HG03064 (cell line): Measurements from ENCODE around the gene CTAGE1.
"Not testable (repeated sequence)": the region's sequence is repeated elsewhere in the genome, so short reads cannot be mapped to it uniquely, and the experiment has no call there.

Experiments used
- ATAC-seq: cut with Tn5 transposase; IDR thresholded peaks from one replicate; pipeline ENCODE4 v1.9.1; 2021; ENCODE audit warnings: low read depth; ENCODE audit not compliant: unreplicated experiment

CTAGE1 gene, protein sequence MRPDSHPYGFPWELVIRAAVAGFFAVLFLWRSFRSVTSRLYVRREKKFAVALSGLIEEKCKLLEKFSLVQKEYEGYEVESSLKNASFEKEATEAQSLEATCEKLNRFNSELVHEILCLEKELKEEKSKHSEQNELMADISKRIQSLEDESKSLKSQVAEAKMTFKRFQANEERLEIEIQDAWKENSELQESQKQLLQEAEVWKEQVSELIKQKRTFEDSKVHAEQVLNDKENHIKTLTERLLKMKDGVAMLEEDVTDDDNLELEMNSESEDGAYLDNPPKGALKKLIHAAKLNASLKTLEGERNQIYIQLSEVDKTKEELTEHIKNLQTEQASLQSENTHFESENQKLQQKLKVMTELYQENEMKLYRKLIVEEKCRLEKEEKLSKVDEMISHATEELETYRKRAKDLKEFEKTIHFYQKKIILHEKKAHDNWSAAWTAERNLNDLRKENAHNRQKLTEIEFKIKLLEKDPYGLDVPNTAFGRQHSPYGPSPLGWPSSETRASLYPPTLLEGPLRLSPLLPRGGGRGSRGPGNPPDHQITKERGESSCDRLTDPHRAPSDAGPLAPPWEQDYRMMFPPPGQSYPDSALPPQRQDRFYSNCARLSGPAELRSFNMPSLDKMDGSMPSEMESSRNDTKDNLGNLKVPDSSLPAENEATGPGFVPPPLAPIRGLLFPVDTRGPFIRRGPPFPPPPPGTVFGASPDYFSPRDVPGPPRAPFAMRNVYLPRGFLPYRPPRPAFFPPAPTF

DNA sequence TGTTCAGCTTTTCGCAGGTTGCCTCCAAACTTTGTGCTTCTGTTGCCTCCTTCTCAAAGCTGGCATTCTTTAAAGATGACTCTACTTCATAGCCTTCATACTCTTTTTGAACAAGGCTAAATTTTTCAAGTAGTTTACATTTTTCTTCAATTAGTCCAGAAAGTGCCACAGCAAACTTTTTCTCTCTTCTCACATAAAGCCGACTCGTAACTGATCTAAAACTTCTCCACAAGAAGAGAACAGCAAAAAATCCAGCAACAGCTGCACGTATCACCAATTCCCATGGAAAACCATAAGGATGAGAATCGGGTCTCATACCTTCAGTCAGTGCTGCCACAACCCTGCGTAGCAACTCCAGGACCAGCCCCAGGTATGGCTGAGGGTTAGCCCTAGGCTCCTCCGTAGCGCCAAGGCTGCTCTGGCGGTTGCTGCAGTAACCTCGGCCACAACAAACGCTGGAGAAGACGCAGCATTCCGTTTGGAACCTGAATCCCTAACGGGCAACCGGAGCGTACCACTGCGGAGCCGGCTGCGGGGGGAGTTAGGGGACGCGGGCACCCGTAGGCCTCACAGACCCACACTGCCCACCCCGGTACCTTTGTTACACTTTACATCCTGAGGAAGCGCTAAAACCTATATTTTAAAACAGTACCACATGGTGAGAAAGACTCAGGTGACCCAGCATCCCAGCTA, at the start of gene CTAGE1:
CTAGE1 (minus strand) TSS at position 420 of the 693 bp plus-strand sequence; CDS start at position 316, 104 bp downstream.
- ATAC-seq: no peak

DNA sequence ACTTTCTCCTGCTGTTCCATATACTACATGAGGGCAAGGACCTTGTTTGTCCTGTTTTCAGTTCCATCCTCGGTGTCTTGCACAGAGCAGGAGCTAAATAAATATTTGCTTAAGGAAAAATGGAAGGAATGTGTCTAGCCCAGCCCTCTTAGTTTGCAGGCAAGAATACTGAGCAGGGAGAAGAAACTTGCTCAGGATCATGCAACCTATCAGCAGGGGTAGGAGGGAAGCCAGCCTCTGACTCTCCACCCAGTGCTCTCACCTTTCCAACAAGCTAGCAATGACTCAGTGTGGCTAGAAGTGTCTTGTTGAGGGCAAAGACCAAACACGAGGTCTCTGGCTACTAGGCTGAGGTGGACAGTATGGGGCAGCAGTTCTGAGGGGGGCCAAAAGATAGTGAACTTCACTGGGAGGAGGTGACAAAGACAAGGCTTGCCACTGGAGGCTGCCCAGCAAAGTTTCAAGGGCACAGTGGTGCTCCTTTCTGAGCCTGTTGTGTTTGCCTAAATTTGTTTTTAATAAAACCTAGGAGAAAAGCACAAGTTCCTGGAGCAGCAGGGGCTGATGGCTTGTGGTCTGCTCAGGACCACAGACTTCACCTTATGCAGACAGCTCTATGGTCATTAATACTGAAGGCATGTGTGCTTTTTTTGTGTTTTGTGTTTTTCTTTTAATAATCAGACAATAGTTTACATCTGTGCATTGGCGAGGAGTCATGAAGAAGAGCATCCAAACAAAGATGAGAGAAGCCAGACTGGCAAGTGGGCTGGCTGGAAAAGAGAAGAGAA, 49.1 kb upstream of the CTAGE1 start:
- ATAC-seq: no peak

- ATAC-seq: no peak
These were observed 48.2 kb upstream of the CTAGE1 start for GRCh38 chr18:22465859-22466457.

GRCh38 chr18:22463076-22463475, 45.4 kb upstream of the CTAGE1 start:
- ATAC-seq: no peak

- ATAC-seq: no peak
These were observed 41.8 kb upstream of the CTAGE1 start for GRCh38 chr18:22459491-22459890.

- ATAC-seq: no peak
These were observed 39.8 kb upstream of the CTAGE1 start for GRCh38 chr18:22457524-22457923.

GRCh38 chr18:22456547-22456946, 38.8 kb upstream of the CTAGE1 start:
- ATAC-seq: no peak

GRCh38 chr18:22456116-22456480, 38.4 kb upstream of the CTAGE1 start:
- ATAC-seq: no peak

DNA sequence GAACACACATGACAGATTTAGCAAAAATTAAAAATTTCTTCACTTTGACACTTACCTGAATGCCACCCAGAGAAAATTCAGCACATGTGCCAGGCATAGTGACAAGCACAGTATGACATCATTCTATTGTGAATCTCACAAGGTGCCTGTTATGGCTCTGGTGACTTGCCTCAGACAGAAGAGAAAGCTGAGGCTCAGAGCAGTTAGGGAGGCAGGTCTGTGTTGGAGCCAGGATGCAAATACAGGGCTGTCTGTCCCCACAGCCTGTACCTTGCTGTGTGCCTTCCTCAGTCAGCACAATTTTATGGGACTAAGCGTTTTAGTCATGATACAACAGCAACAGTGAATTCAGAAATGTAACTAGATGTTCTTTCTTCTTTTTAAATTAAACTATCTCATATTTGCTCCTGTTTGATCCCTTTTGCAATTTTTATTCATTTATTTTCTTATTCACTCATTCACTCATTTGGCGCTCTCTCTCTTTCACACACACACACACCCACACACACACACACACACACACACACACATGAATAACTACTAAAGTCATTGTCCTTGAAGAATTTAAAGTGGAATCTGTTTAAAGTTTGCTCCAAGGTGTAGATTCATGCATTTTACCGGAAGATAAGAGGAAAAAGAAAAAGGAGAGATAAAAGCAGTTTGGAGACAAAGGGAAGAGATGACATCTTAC, 37.9 kb upstream of the CTAGE1 start:
- no peak for ATAC-seq

- no peak for ATAC-seq
These were observed 35.6 kb upstream of the CTAGE1 start for GRCh38 chr18:22453315-22453714.

- no peak for ATAC-seq
These were observed 34.5 kb upstream of the CTAGE1 start for GRCh38 chr18:22452226-22452668.

GRCh38 chr18:22451796-22452195, 34.1 kb upstream of the CTAGE1 start:
- ATAC-seq: no peak

GRCh38 chr18:22450766-22451165, 33.1 kb upstream of the CTAGE1 start:
- ATAC-seq: not testable (repeated sequence)

DNA sequence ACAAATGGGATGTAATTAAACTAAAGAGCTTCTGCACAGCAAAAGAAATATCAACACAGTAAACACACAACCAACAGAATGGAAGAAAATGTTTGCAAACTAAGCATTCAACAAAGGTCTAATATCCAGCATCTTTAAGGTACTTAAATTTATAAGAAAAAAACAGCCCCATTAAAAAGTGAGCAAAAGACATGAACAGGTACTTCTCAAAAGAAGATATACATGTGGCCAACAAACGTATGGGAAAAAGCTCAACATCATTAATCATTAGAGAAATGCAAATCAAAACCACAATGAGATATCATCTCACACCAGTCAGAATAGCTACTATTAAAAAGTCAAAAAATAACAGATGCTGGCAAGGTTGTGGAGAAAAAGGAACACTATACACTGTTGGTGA, 32.6 kb upstream of the CTAGE1 start:
- not testable (repeated sequence) for ATAC-seq

- ATAC-seq: not testable (repeated sequence)
These were observed 32.0 kb upstream of the CTAGE1 start for GRCh38 chr18:22449753-22450152.

DNA sequence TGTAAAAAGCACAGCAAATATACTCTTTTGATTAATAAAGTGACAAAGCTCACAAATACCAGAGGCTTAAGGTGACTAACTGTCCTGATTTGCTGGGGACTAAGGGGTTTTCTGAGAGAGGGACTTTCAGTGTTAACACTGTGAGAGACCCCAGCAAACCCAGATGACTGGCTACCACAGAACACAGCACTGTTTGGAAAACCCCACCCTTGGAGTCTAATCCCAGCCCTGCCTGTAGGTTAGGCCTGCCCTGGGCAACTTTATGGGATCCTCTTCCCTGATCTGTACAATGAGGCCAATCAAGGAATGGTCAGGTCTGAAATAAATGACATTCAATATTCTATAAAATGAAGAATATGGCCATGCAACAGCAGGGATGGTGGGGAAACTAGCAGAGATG, 30.5 kb upstream of the CTAGE1 start:
- no peak for ATAC-seq

GRCh38 chr18:22447792-22448191, 30.1 kb upstream of the CTAGE1 start:
- ATAC-seq: no peak

DNA sequence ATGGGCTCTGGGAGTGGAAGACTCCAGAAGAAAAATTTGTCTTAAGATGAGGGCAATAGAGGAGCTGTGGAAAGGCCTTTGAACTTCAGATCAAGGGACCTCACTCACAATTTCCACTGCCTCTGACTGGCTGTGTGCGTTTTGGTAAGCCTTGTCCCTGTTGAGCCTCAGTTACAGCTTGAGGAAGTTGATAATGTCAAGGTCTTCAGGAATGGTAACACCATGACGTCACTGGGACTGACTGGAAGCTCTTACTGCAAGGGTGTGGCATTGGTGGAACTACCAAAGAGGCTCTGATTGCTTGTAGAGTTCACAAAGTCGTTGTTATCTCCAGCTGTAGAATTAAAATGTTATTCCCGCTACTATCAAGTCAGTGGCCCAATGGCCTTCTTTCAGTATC, 29.2 kb upstream of the CTAGE1 start:
- no peak for ATAC-seq

- no peak for ATAC-seq
These were observed 28.6 kb upstream of the CTAGE1 start for GRCh38 chr18:22446325-22446724.
